AML-193 (cell line): ENCODE measurements around the gene LETM1.

Experiments used
- DNase-seq, 2 experiments: peaks; one replicate each; lab custom pipeline; 2025; lab: John Stamatoyannopoulos, UW

The LETM1 gene

DNA sequence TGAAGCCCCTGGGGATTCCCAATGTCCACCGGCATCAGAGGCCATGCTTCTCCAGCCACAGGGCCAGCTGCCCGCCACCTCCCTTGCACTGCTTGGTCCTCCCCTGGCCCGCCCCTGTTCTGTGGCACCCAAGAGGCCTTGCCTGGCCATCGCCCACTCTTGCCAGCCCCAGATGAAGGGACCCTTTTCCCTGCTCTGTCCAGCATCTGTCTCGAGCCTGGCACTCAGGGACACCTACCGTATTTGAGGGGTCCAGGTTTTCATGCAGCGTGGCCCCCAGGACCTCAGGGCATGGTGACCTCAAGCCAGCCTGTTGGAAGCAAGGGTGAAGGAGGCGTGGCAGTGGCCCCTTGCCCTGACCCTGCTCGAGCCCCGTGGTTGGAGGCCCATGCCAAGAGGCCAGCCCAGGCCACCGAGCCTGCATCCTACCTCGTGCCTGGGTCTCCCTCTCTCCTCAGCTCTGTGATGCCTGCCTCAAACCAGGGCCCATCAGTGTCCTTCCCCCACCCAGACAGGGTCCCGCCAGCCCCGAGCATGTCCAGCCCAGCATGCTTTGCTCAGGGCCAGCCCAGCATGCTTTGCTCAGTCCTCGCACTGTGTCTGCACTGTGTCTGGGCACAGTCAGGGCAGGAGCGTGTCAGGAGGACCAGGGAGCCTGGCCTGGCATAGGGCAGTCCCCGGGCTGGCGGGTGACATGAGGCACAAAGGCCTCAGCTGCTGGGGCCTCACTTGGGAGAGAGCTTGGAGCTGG, 77.1 kb downstream of the LETM1 start:
- DNase-seq: no peak

DNA sequence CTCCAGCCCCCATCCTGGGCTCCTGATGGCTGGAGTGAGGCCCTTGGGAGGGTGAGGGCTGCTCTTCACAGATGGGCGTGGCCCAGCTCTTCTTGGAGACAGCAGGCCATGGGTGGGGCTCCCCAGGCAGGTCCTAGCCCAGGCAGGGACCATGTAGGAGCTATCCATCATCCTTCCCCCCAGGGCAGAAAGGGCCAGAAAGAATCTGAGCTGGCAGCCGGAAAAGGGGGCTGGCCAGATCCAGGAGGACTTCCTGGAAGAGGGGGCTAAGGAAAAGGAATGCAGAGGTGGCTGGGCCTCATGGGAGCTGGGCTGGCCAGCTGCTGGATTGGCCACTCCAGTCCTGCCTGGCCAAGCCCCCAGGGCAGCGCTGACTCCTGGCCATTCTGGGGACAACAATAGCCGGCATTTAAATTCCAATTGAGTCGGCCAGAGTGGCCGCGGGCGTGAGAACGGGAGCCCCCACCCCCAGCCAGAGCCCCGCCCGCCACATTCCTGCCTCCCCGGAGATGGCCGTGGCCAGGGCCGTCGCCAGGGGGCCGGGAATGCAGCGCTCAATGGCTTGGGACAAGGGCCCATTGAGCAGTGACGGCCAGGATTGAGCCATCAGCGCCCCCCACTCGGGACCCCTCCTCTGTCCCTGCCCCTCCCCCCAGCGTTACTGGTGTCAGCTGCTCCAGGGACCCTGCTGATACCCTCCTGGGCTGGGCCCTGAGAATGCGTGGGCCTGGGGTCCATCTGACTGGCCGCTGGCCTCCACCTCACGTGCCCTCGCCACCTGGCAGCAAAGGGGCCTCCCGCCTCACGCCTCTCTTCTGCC, 77.9 kb downstream of the LETM1 start:
- no peak for DNase-seq

DNA sequence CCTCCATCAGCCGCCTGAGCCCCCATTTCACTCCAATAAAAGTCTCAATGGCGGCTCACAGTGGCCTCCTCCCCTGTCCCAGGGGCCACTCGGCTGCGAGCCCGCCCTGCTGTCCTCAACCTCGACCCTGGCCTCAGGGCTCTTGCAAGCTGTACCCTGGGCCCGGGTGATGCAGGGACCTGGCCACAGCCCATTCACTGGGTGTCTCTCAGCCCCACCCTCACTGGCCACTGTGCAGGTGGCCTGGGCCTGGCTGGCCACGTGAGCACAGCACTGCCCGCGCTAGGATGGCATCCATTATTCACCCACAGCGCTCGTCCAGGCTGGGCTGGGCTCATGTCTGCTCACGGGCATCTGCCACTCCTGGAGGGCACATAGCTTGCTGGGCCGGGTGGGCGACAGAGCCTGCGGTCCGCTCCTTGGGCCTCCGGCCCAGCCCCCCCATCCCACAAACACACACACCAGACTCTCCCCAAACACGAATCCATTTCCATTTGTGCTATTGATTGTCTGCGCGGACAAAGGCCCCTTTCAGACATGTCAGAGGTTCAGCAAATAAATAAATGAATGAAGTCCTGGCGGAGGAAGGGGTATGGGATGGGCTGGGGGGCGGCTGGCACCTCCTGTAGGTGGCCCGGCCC, 79.3 kb downstream of the LETM1 start:
- no peak for DNase-seq

DNA sequence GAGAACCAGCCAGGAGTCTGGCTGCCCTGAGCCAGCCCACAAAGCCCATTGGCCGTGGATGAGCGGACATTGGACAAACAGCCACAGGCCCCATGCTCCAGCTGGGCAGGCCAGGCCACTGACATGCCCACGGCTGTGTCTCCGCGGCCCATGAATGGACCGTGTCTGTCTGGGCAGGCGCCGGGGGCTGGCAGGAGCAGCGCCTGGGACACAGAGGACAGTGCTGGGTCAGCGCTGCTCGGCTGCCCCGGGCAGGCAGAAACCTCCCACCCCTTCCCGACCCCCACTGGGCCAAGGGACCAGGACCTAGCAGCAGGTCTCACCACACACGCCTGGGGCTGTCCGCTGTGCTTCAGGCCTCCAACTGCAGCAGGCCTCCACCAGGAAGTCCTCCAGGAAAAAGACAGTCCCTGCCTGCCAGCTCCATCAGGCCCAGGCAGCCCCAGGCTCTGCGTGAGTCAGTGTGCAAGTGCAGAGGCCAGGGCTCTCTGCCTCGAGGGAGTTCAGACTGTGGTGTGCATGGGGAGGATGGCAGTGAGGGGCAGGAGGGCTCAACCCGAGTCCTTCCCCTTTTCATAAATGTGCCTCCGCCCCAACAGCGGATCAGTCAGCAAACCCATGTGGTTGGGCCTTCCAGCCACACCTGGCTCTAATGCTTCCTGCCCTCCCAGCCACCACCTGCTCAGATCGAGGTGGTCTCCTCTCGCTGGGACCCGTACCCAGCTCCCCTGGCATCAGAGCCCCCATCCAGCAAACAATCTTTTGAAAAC, 80.0 kb downstream of the LETM1 start:
- no peak for DNase-seq

DNA sequence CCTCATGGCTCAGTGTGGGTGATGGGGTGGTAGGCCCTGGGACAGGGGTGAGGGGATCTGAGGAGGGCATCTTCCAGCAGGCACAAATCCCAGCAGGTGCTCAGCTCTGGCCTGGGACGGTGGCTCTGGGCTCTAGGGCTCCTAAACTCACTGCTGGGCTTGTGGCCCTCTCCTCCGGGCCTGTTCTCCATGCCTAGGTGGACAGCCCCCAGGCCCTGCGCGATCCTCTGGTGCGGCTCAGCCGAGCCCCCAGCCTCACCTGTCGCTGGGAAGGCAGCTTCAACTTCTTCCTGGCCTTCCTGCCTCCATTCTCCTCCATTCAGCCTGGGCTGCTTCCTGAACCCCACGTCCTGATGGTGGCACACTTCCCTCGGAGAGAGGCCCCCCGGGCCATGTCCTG, 82.2 kb downstream of the LETM1 start:
- DNase-seq: no peak

DNA sequence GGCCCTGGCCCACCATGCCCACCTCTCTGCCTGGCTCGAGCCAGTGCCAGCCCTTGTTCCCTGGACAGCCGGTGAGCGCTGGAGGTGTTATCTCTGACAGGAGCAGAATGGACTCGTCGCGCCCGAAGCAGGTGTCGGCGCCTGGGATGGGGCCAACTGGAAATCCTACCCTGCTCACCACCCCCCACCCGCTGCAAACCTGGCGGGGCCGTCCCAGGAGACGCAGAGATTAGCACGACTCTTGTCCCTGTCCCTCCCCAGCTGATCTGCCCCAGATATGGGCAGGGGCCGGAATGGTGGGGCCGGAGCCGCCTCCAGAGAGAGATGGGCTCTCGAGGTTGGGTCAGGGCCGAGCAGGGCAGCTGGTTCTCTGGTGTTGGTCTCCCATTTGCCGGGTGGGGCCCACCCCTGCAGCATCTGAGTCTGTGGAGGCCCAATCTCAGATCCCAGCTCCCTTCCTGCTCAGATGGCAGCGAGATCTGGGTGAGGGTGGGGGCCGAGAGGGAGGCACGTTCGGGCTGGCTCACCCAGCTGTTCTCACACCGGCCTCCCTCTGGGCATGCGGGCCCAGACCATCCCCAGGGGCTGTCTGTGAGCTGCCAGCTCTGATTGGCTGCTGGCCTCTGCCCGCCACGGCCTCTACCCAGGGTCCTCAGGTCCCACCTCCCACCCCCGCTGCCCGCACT, 83.0 kb downstream of the LETM1 start:
- DNase-seq: no peak

DNA sequence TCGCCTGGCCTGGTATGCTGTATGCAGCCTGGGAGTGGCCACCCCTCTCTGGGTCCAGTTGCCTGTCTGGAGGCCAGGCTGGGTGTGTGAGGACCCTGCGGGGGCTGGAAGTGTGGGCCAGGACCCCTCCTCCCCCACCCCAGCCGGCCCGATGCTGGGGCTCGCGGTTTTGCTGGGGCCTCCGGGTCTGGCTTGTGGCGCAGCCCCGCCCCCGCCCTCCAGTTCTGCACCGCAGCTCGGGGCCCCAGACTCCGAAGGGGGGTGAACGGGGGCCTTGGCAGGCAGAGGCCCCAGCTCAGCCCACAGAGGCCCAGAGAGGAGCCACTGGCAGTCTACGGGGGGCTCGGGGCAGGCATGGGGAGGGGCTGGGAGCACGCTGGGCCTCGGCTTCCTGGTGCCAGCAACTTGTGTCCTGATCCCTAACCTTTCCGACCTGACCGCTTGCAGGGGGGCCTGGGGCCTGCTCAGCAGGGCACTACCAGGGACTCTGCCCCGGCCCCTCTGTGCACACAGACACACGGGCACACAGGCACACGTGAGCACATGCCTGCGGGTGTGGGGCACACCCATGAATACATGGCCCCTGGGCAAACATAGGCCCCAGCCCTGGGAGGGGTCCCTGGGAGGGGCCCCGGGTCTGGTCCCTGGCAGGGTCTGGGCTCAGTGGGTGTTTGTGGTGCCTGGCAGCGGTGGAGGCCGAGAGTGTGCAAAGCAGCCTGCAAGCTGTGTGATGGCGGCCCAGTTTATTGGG, 84.2 kb downstream of the LETM1 start:
- no peak for DNase-seq

DNA sequence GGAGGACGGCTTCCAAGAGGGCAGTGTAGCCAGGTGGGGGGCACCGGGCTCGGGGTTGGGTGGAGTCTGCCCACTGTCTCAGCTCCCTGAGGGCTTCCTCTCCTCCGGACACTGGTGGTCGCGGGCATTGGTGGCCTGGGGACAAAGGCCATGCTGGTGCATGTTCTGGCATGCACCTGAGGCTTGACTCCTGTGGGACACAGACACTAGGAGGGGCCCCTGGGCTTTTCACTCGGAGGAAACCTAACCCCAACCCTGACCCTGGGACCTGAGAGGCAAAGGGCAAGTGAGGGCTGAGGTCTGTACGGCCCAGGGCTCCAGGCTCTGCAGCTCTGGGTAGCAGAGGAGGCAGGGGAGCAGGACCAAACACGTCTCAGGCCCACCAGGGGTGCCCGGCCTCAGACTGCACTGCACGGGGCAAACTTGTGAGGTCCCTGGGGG, 85.1 kb downstream of the LETM1 start:
- DNase-seq: no peak

DNA sequence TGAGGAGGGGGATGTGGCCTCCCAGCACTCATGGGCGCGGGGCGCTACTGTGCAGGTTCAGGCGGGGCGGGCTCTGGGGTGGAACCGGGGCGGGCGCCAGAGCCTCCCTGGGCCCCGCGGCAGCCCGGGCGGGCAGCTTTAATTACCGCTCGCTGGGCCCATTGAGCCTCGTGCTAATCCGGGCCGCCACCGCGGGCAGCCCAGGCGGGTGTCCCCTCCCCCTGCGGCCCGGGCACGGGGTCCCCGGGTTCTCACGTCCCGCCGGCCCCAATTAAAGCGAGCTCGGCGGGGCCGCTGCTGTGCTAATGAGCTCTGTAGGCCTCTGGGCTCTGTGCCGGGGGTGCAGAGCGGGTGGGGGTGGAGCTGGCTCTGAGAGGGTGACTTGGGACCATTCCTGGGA, 85.7 kb downstream of the LETM1 start:
- DNase-seq: no peak

DNA sequence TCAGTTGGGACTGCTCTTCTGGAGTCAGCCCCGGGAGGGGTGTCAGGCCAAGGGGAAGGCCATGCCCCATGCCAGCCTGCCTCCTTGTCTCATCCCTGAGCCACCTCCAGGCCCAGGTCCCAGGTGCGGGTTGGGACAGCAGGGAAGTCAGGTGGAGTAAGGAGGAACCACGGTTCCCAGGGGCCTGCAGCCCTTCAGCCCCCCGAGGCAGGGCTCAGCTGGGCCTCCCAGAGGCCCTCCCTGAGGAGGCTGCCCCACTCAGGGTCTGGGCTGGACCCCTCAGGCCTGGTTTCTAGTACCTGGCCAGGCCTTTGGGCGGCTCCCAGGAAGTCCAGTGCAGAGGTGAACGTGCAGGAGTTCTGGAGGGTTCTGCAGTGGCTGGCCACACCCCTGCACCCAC, 86.3 kb downstream of the LETM1 start:
- no peak for DNase-seq

DNA sequence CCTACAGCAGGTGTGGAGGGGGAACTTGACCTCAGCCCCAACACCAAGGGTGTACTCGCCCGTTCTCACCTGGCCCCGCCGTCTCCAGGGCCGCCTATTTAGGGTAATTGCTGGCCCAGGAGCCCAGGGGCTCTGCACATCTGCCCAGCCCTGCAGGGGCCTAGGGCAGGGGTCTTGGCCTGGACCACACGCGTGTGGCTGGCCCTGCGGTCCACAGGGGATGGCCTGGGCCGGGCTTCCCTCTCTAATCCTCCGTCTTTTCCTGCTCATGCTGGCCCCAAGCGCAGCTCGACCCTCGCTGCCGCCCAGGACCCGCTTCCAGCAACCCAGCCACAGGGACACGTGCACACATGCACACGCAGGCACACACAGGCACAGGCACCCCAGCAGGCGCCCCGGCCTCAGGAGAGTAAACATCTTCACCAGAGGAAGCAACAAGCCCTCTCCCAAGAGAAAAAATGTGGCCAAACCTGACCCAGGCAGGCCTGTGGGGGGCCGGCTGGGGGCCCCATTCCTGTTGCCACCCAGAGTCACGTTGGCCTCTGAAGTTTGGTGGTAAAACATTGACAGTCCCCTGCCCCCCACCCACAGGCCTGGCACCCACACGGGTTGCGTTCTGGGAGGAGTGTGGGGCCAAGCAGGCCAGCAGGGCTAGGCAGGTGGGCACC, 87.5 kb downstream of the LETM1 start:
- DNase-seq: no peak

DNA sequence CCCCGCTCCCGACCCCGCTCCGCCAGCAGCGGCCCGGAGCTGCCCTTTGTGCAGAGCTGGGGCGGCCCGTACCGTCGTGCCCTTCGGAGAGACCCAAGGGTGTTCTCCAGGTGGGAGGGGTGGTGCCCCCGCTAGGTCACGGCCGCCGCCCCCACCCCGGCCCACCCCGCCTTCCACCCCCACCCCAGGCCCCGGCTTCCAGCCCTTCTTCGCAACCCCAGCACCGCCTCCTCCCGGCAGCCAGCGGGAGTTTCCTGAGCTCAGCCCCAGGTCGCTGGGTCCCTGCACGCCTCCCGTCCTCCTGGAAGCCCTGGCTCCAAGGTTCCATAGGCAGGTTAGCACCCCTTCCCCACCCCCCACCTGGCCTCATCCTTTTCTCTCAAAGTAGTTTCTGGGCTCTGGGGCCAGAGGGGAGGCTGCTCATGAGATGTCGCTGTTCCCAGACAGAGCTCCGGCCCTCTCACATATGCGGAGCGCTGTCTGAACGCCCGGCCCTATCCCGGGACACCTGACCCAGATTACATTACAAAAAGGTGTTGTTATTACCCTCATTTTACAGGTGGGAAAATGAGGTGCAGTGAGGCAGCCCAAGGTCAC, 88.1 kb downstream of the LETM1 start:
- no peak for DNase-seq

DNA sequence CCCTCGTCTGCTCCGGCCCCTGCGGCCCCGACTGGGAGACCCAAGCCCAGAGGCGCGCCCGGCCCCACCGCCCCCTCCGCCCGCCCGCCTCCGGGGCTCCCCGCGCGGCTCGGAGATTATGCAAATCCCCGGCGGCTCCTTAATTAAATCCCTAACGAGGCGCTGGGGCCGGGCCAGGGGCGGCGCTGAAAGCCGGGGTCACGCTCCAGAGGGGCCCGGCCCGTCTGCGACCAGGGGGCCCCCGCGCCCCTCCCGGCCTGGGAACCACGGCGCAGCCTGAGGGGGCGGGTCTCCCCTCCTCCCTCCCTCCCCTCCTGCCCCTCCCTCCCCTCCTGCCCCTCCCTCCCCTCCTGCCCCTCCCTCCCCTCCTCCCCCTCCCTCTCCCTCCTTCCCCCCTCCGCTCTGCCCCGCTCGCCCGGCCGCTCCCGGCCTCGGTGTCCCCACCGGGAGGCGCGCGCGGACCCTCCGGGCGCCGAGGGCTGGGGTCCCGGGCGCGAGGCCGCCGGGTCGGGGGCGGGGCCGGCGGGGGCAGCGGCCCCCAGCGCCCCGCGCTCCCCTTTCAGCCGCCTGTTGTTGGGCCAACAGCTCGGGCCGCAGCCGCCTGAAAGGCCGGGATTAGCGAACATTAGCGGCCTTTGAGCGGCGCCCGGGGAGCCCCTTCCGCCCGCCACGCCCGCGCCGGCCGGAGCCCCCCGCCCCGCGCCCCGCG, 88.7 kb downstream of the LETM1 start:
- no peak for DNase-seq

DNA sequence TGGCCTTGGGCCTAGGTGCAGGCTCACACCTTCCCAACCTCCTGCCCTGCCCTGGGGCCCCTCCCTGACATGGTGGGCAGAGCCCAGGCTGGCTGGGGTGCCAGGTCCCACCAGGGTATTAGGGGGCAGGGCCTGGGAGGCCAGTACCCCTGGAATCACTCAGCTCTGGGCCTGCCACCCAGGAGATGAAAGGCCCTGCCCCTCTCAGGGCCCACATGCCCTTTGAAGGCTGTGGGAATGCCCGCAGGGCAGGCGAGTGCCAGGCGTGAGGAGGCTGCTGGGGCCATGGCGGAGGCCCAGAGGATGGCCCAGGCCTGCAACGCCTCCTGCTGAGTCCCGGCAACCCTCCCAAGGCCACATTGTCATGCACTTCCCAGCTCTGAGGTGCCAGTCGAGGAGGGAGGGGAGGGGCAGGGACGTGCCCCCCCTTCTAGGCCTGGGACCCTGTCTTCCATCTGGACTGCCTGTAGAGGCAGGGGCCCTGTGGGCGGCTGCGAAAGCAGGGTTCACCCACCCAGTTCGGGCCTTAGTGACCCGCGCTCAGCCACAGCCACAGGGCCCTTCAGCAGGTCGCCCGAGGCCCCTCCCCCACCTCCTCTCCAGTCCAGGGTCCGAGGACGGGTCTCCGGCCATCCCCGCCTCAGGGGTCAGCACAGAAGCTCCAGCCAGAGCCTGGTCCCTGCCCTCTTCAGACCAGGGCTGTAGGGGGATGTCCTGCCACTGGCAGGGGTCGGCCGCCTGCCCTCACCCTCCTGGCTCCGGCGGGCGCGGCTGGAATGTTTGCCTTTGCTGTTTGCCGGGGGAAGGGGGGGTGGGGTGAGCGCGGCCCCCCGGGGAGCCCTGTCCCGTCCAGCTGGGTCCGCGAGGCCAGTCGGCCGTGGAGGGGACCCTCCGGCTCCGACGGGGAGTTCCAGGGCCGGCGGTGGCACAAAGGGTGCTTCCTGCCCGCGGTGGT, 89.6 kb downstream of the LETM1 start:
- no peak for DNase-seq

DNA sequence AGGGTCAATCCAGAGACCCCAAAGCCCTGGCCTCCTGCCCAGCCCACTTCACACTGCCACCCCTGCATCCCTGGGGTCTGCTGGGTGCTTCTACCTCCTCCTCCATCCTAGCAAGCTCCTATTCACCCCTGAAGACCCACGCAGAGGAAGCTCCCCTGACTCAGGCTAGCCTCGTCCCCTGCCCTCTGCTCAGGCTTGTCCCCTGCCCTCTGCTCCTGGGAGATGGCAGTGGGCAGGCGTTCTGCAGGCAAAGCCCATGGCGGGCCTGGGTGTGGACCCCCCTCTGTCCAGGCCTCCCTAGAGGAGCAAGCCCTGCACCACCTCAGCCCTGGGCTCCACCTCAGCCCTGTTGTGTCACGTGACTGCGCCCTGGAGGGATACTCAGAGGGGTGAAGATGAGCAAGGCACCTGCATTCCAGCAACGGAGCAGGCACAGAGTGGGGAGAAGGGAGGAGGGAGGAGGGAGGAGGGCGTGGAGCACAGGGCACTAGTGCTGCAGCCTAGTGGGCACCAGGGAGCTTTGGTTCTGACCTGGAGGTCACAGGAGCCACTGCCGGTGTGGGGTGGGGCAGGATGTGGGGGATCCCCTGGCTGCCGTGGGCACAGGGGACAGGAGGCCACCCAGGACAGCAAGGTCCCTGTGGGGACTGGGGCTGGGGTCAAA, 90.4 kb downstream of the LETM1 start:
- DNase-seq: no peak

DNA sequence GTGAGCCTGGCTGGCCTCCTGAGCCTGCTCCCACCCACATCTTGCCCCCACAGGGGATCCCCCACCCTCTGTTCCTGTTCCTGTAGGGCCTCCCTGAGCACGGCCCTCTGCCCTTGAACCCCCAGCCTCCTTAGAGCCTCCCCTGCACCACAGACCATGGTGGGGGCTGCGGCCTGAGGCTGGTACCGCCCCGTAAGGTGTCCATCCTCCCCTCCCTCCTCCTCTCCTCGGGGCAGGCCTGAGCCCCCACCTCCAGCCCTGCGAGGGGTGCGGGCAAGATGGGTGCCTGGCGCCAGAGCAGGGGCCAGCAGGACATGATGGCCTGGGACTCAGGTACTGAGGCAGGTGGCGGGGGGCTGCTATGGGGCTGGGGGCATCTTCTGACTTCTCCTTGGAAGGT, 91.3 kb downstream of the LETM1 start:
- DNase-seq: no peak

DNA sequence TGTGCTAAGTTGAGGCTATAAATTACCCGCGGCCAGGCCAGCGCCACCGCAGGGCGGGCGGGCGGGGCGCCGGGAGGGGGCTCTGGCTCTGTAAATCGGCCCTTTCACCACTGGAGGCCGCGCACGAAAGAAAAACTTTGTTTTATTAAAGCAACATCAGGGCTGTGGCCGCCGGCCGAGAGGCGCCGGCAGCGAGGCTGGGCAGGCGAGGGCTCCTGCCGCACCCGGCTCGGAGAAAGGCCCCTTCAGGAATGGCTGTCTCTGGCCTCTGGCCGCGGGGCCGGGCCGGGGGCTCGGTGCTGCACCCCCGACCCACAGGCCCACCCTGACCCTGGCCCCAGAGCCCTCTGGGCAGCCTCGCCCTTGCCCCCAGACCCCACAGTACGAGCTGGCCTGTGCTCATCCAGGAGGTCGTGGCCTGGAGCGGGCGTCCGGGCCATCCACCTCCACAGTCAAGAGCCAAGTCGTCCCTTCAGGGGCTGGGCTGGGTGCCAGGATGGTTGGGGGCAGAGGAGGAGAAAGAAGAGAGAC, 92.3 kb downstream of the LETM1 start:
- DNase-seq: no peak
